ENCODE results near the gene C6orf132. TPM values are rescaled to one million over a fixed set of nuclear protein-coding genes. Genes with fewer than 3 reads are reported as not detected.

The C6orf132 gene
- total and polyA plus RNA-seq, 2 experiments from 2014 or later = 3.2 to 5.2 TPM

DNA sequence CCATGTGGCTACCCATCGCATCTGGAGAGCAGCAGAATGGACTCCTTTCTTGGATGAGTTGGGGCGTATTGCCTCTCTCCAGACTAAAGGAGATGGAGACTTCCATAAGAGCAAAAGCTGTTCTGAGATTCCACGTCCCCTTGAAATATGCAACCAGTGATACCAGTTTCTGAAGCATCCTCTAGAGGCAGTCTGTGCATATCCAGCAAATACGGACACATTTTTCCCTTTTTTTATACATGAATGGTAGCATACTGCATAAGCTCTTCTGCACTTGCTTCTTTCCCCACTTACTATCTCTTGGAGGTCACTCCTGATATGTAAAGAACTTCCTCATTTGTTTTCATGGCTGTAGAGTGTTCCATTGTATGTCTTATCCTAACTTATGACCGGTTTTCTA lies 57.5 kb downstream of the C6orf132 start:
- Histone ChIP-seq H4K20me1 (ENCODE audit: insufficient read depth) (no peaks in the 10 kb centered on the region), H3K4me3 (no peak overlapping the region), H3K9me2 (ENCODE audit: insufficient read depth) (no peaks in the 10 kb centered on the region), H3K36me3 (ENCODE audit: low read depth) (no peaks in the 10 kb centered on the region), H3K9ac (no peak overlapping the region), H3K27ac (no peak overlapping the region), H3K9me3 (ENCODE audit: low read depth) (no peaks in the 10 kb centered on the region), H3F3A (ENCODE audit: insufficient read depth) (no peaks in the 10 kb centered on the region), H3K4me1 (ENCODE audit: insufficient read depth) (no peaks in the 10 kb centered on the region), H2AFZ (no peak overlapping the region), H3K79me2 (ENCODE audit: insufficient read depth) (no peaks in the 10 kb centered on the region), H3K4me2 (ENCODE audit: unreplicated experiment) (no peak overlapping the region), H3K27me3 (replicated peaks; ENCODE audit: insufficient read depth) (no peaks in the 10 kb centered on the region)
- in situ Hi-C loops (cut with MboI) = no loop called here
- 91 to 93% methylated on average over 5 of the region's 5 CpGs for WGBS, 2 experiments (ENCODE audit: low coverage in 1 of 2, low lambda C conversion rate in 2 of 2, missing lambda C conversion rate in 2 of 2)
- DNase-seq = no peak
- TF ChIP-seq EZH2 (IDR thresholded peaks at IDR 0.05; ENCODE audit: insufficient read depth, poor library complexity, severe bottlenecking) (no peak), EZH2phosphoT487 (IDR thresholded peaks at IDR 0.05; ENCODE audit: insufficient read depth, low read depth) (no peak)

DNA sequence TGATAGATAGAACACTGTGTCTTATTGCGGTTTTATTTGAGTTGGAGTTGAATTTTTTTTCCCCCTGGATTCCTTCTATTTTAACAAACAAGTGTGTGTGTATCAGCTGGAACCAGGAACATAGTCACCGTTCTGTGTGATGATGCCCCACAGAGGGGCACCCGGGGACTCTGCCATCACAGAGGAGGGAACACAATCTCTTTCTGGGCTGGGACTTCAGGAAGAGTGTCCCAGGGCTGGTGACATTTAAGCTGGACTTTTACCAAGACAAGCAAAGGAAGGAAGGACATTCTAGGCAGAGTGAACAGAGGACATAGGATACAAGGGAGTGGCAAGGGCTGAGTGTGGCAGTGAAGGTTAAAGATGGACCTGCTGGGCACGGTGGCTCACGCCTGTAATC lies 58.9 kb downstream of the C6orf132 start:
- no peak for DNase-seq
- Histone ChIP-seq H3F3A (ENCODE audit: insufficient read depth) (no peaks in the 10 kb centered on the region), H3K4me3 (no peak overlapping the region), H2AFZ (no peak overlapping the region), H3K4me1 (ENCODE audit: insufficient read depth) (no peaks in the 10 kb centered on the region), H3K36me3 (ENCODE audit: low read depth) (no peaks in the 10 kb centered on the region), H3K27me3 (replicated peaks; ENCODE audit: insufficient read depth) (no peaks in the 10 kb centered on the region), H3K27ac (no peak overlapping the region), H4K20me1 (ENCODE audit: insufficient read depth) (no peaks in the 10 kb centered on the region), H3K9ac (no peak overlapping the region), H3K9me2 (ENCODE audit: insufficient read depth) (no peaks in the 10 kb centered on the region), H3K4me2 (ENCODE audit: unreplicated experiment) (no peak overlapping the region), H3K79me2 (ENCODE audit: insufficient read depth) (no peaks in the 10 kb centered on the region), H3K9me3 (ENCODE audit: low read depth) (no peaks in the 10 kb centered on the region)
- 96 to 99% methylated on average over 5 of the region's 5 CpGs for WGBS, 2 experiments (ENCODE audit: low coverage in 1 of 2, low lambda C conversion rate in 2 of 2, missing lambda C conversion rate in 2 of 2)
- in situ Hi-C loops (cut with MboI) = no loop called here
- TF ChIP-seq EZH2phosphoT487 (IDR thresholded peaks at IDR 0.05; ENCODE audit: insufficient read depth, low read depth) = no peak
- TF ChIP-seq EZH2 (IDR thresholded peaks at IDR 0.05; ENCODE audit: insufficient read depth, poor library complexity, severe bottlenecking) = no peak

DNA sequence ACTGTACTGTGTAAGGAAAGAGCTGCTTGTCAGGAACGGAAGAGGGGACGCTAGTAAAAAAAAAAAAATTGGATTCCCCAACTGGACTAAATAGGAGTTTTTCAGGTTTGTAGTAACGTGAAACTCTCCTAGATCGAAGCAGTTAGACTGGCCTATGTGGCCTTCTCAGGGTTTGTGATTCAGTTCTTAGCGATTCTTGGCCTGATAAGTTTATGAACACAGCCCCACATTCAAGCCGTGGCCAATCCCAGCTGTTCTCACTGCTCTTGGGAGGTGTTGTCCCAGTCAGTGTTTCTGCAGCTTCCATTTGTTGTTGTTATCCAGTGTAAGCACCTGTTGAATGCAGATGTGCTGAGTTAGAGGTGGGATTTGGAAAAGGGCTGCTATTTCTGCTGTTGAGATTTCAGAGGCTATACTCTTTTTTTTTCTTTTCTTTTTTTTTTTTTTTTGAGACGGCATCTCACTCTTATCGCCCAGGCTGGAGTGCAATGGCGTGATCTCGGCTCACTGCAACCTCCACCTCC lies 62.4 kb downstream of the C6orf132 start:
- in situ Hi-C loops (cut with MboI) = loop anchor here (5.0 to 10.0 kb wide), 2 partner anchors 87 to 465 kb away; no protein-coding TSS in a partner anchor
- no peak for DNase-seq
- Histone ChIP-seq H3K9me3 (ENCODE audit: low read depth) (no peaks in the 10 kb centered on the region), H3K36me3 (ENCODE audit: low read depth) (no peaks in the 10 kb centered on the region; the same call in 1 of the 2 replicates), H3K9ac (no peak overlapping the region), H3F3A (ENCODE audit: insufficient read depth) (no peaks in the 10 kb centered on the region), H3K4me1 (ENCODE audit: insufficient read depth) (no peaks in the 10 kb centered on the region), H3K4me3 (no peak overlapping the region), H4K20me1 (ENCODE audit: insufficient read depth) (no peaks in the 10 kb centered on the region), H3K9me2 (ENCODE audit: insufficient read depth) (no peaks in the 10 kb centered on the region), H3K27ac (no peak overlapping the region), H3K4me2 (ENCODE audit: unreplicated experiment) (no peak overlapping the region), H3K79me2 (ENCODE audit: insufficient read depth) (no peaks in the 10 kb centered on the region), H3K27me3 (replicated peaks; ENCODE audit: insufficient read depth) (no peaks in the 10 kb centered on the region), H2AFZ (no peak overlapping the region)
- WGBS, 2 experiments (ENCODE audit: low coverage in 1 of 2, low lambda C conversion rate in 2 of 2, missing lambda C conversion rate in 2 of 2) = 91 to 92% methylated on average over 6 to 10 of the region's 10 CpGs
- no peak for TF ChIP-seq EZH2phosphoT487 (IDR thresholded peaks at IDR 0.05; ENCODE audit: insufficient read depth, low read depth)

DNA sequence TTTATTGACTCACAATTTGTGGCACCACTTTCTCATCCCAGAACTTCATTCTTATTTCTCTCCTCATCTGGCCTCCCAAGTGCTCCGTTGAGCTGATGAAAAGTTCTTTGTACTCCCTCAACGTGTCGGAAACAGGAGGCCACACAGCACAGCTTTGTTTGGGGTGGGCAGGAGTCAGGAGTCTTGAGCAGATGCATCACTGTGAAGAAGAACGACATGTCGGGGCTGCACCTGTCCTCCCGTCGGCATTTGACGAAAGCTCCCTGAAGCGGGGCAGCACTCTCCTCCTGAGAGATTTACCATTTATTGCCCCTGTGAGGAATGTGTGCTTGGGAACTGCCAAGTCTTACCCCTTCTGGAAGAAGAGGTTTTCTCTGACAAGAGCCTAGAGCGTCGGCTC lies 64.0 kb downstream of the C6orf132 start:
- no peaks in the 10 kb centered on the region; the same call in 1 of the 2 replicates for H3K36me3 ChIP-seq (ENCODE audit: low read depth)
- no peak overlapping the region for H2AFZ ChIP-seq
- H3K79me2 ChIP-seq (ENCODE audit: insufficient read depth) = no peaks in the 10 kb centered on the region
- no peaks in the 10 kb centered on the region for H3K9me3 ChIP-seq (ENCODE audit: low read depth)
- no peak overlapping the region for H3K27ac ChIP-seq
- H3K4me2 ChIP-seq (ENCODE audit: unreplicated experiment) = no peak overlapping the region
- no peak for DNase-seq
- H4K20me1 ChIP-seq (ENCODE audit: insufficient read depth) = no peaks in the 10 kb centered on the region
- TF ChIP-seq EZH2phosphoT487 (IDR thresholded peaks at IDR 0.05; ENCODE audit: insufficient read depth, low read depth) (no peak), EZH2 (IDR thresholded peaks at IDR 0.05; ENCODE audit: insufficient read depth, poor library complexity, severe bottlenecking) (no peak)
- no peaks in the 10 kb centered on the region for H3K9me2 ChIP-seq (ENCODE audit: insufficient read depth)
- H3K4me1 ChIP-seq (ENCODE audit: insufficient read depth) = no peaks in the 10 kb centered on the region
- WGBS, 2 experiments (ENCODE audit: low coverage in 1 of 2, low lambda C conversion rate in 2 of 2, missing lambda C conversion rate in 2 of 2) = 95 to 97% methylated on average over 11 of the region's 11 CpGs
- no peak overlapping the region for H3K4me3 ChIP-seq
- H3F3A ChIP-seq (ENCODE audit: insufficient read depth) = no peaks in the 10 kb centered on the region
- H3K9ac ChIP-seq = no peak overlapping the region
- no peaks in the 10 kb centered on the region for H3K27me3 ChIP-seq (replicated peaks; ENCODE audit: insufficient read depth)
- in situ Hi-C loops (cut with MboI) = loop anchor here (5.0 to 10.0 kb wide), 2 partner anchors 89 to 466 kb away; no protein-coding TSS in a partner anchor

All from GM23248 (cell line).